NCI-H226 (cell line): ENCODE data around the gene DPEP1.

Experiments used
- DNase-seq: peaks from one replicate; pipeline ENCODE4 v3.0.0-alpha.2; 2015

Gene DPEP1

GRCh38 chr16:89600427-89600826 is 13.0 kb upstream of the DPEP1 start:
- DNase-seq = no peak

GRCh38 chr16:89600956-89601355 is 12.5 kb upstream of the DPEP1 start:
- no peak for DNase-seq

- DNase-seq = peak; percentile 69
Observed at GRCh38 chr16:89601906-89602272, 11.6 kb upstream of the DPEP1 start.

GRCh38 chr16:89602273-89602951 is 11.0 kb upstream of the DPEP1 start:
- peak; percentile 96 for DNase-seq

- DNase-seq = no peak
Observed at GRCh38 chr16:89602952-89603590, 10.4 kb upstream of the DPEP1 start.

GRCh38 chr16:89604764-89605163 is 8.7 kb upstream of the DPEP1 start:
- DNase-seq = no peak

GRCh38 chr16:89605186-89605970 is 8.1 kb upstream of the DPEP1 start:
- DNase-seq = no peak

GRCh38 chr16:89606006-89606405 is 7.4 kb upstream of the DPEP1 start:
- DNase-seq = no peak

- DNase-seq = no peak
Observed at GRCh38 chr16:89607453-89607852, 6.0 kb upstream of the DPEP1 start.

GRCh38 chr16:89607937-89608740 is 5.3 kb upstream of the DPEP1 start:
- DNase-seq = no peak

- DNase-seq = no peak
Observed at GRCh38 chr16:89610108-89610453, 3.4 kb upstream of the DPEP1 start.

GRCh38 chr16:89612415-89613166 is 851 bp upstream of the DPEP1 start:
- no peak for DNase-seq

GRCh38 chr16:89613954-89614459 is 565 bp downstream of the DPEP1 start:
- no peak for DNase-seq

- no peak for DNase-seq
Observed at GRCh38 chr16:89615176-89615575, 1.7 kb downstream of the DPEP1 start.

GRCh38 chr16:89615596-89616090 is 2.2 kb downstream of the DPEP1 start:
- no peak for DNase-seq

GRCh38 chr16:89616623-89617022 is 3.2 kb downstream of the DPEP1 start:
- no peak for DNase-seq

- no peak for DNase-seq
Observed at GRCh38 chr16:89617036-89617435, 3.6 kb downstream of the DPEP1 start.

GRCh38 chr16:89618109-89618998 is 4.9 kb downstream of the DPEP1 start:
- no peak for DNase-seq

- DNase-seq = no peak
Observed at GRCh38 chr16:89619840-89620239, 6.4 kb downstream of the DPEP1 start.

GRCh38 chr16:89620406-89620841 is 7.0 kb downstream of the DPEP1 start:
- DNase-seq = no peak

- DNase-seq = no peak
Observed at GRCh38 chr16:89621136-89621697, 7.8 kb downstream of the DPEP1 start.
